Neural cell (in vitro differentiated cells): ENCODE results near the gene PDE8A. TPM values are rescaled to one million over a fixed set of nuclear protein-coding genes. Genes with fewer than 3 reads are reported as not detected.

ENCODE experiments used
- H2AFZ ChIP-seq: fragments of 200-600, 300-800 bp; sonication (generic), shearing (Covaris generic); 2 replicates; pipeline ENCODE4 v1.6.0; 2014; ENCODE audit warnings: low read depth, mild to moderate bottlenecking, antibody characterized with exemption, low read length, moderate library complexity
- H3F3A ChIP-seq: fragments of 200-600 bp; shearing (Covaris generic); 2 replicates; pipeline ENCODE4 v1.6.1; 2016; ENCODE audit warnings: mild to moderate bottlenecking, moderate library complexity, mixed read lengths, antibody characterized with exemption, low read length; ENCODE audit not compliant: insufficient read depth, poor library complexity, severe bottlenecking
- H3K27ac ChIP-seq: fragments of 200-600, 300-800 bp; sonication (generic), shearing (Covaris generic); 2 replicates; pipeline ENCODE4 v1.5.1; 2014; ENCODE audit warnings: mild to moderate bottlenecking, low read length, moderate library complexity
- H3K27me3 ChIP-seq: fragments of 300-800, 200-600 bp; sonication (generic), shearing (Covaris generic); 2 replicates; pipeline ENCODE4 v1.6.0; 2014; ENCODE audit warnings: mild to moderate bottlenecking, low read depth, low read length, moderate library complexity; ENCODE audit not compliant: insufficient read depth
- H3K36me3 ChIP-seq: fragments of 300-800, 200-600 bp; sonication (generic), shearing (Covaris generic); 2 replicates; pipeline ENCODE4 v1.5.1; 2014; ENCODE audit warnings: mild to moderate bottlenecking, antibody characterized with exemption, low read length, moderate library complexity; ENCODE audit not compliant: insufficient read depth
- H3K4me2 ChIP-seq: fragments of 300-800, 200-600 bp; sonication (generic), shearing (Covaris generic); 2 replicates; pipeline ENCODE4 v1.6.0; 2014; ENCODE audit warnings: mild to moderate bottlenecking, low read length
- H3K4me3 ChIP-seq: fragments of 300-800, 200-600 bp; sonication (generic), shearing (Covaris generic); 2 replicates; pipeline ENCODE4 v1.5.1; 2014; ENCODE audit warnings: mild to moderate bottlenecking, low read length, moderate library complexity
- H3K79me2 ChIP-seq: fragments of 200-600 bp; shearing (Covaris generic); replicated peaks from 2 replicates; pipeline ENCODE4 v1.6.0; 2014; ENCODE audit warnings: mild to moderate bottlenecking, low read length, moderate library complexity; ENCODE audit not compliant: insufficient read depth
- H3K9ac ChIP-seq: fragments of 300-800, 200-600 bp; sonication (generic), shearing (Covaris generic); 2 replicates; pipeline ENCODE4 v1.6.1; 2016; ENCODE audit warnings: mild to moderate bottlenecking, low read length, mixed read lengths
- H3K9me2 ChIP-seq: fragments of 200-600 bp; shearing (Covaris generic); 2 replicates; pipeline ENCODE4 v1.6.1; 2016; ENCODE audit warnings: mild to moderate bottlenecking, low read length, mixed read lengths; ENCODE audit not compliant: insufficient read depth
- H3K9me3 ChIP-seq: fragments of 200-600, 300-800 bp; sonication (generic), shearing (Covaris generic); 2 replicates; pipeline ENCODE4 v1.6.1; 2016; ENCODE audit warnings: mild to moderate bottlenecking, mixed run types, low read length, moderate library complexity, mixed read lengths
- H4K20me1 ChIP-seq: fragments of 200-600 bp; shearing (Covaris generic); 2 replicates; pipeline ENCODE4 v1.6.1; 2016; ENCODE audit warnings: mild to moderate bottlenecking, mixed run types; ENCODE audit not compliant: insufficient read depth
- EP300 ChIP-seq: fragments of 450-650 bp; conservative IDR thresholded peaks from 2 replicates; pipeline ENCODE4 v1.6.1; 2014; ENCODE audit warnings: antibody characterized with exemption, mild to moderate bottlenecking, moderate library complexity; ENCODE audit not compliant: poor library complexity, severe bottlenecking
- EZH2 ChIP-seq: fragments of 200-600, 300-800 bp; shearing (Covaris generic), sonication (generic); IDR thresholded peaks from 2 replicates; pipeline ENCODE4 v1.6.1; 2014; ENCODE audit warnings: antibody characterized with exemption, low read length, borderline replicate concordance, mild to moderate bottlenecking; ENCODE audit not compliant: insufficient read depth, poor library complexity, severe bottlenecking
- MXI1 ChIP-seq: fragments of 450-650 bp; conservative IDR thresholded peaks from 2 replicates; pipeline ENCODE4 v1.6.1; 2014; ENCODE audit warnings: antibody characterized with exemption, mild to moderate bottlenecking; ENCODE audit not compliant: poor library complexity, severe bottlenecking
- POLR2AphosphoS5 ChIP-seq: IDR thresholded peaks from 2 replicates; pipeline ENCODE4 v1.6.1; 2012
- RAD21 ChIP-seq: fragments of 450-650 bp; conservative IDR thresholded peaks from 2 replicates; pipeline ENCODE4 v1.6.1; 2014; ENCODE audit warnings: antibody characterized with exemption, mild to moderate bottlenecking, moderate library complexity
- REST ChIP-seq: IDR thresholded peaks from 2 replicates; pipeline ENCODE4 v1.6.1; 2012; ENCODE audit warnings: borderline replicate concordance
- SMC3 ChIP-seq: fragments of 450-650 bp; conservative IDR thresholded peaks from 2 replicates; pipeline ENCODE4 v1.6.1; 2014; ENCODE audit warnings: antibody characterized with exemption, mild to moderate bottlenecking, moderate library complexity; ENCODE audit not compliant: poor library complexity
- TAF1 ChIP-seq: IDR thresholded peaks from 2 replicates; pipeline ENCODE4 v1.6.1; 2012; ENCODE audit warnings: low read depth
- polyA plus RNA-seq: library from polyadenylated mRNA; depleted of rRNA; stranded (reverse); fragments of >200 nt; gene quantifications from 2 replicates; pipeline ENCODE4 v1.2.3, GENCODE V29; 2014
- TF ChIP-seq, protein P1 (sequence below): fragments of 450-650 bp; IDR thresholded peaks from 2 replicates; pipeline ENCODE4 v1.5.1; 2014; ENCODE audit warnings: antibody characterized with exemption, mild to moderate bottlenecking, moderate library complexity; ENCODE audit not compliant: poor library complexity, severe bottlenecking

Gene PDE8A
- polyA plus RNA-seq, 1 donor from 2014 or later, result 13.2 TPM

GRCh38 chr15:85007741-85008397, 26.2 kb downstream of the PDE8A start:
- Histone ChIP-seq H3K4me3 (no peak overlapping the region), H3K27ac (no peak overlapping the region), H3K9me2 (no peaks in the 10 kb centered on the region), H3K9ac (no peak overlapping the region), H3K36me3 (no peaks in the 10 kb centered on the region), H3K4me2 (no peak overlapping the region), H4K20me1 (no peaks in the 10 kb centered on the region), H3K27me3 (no peaks in the 10 kb centered on the region), H3K79me2 (no peaks in the 10 kb centered on the region), H3F3A (no peaks in the 10 kb centered on the region), H3K9me3 (no peaks in the 10 kb centered on the region), H2AFZ (no peak overlapping the region)
- TF ChIP-seq EP300, result no peak
- TF ChIP-seq RAD21, result no peak
- TF ChIP-seq EZH2, result no peak
- TF ChIP-seq MXI1, result no peak
- no peak for TF ChIP-seq REST
- TF ChIP-seq, protein P1, sequence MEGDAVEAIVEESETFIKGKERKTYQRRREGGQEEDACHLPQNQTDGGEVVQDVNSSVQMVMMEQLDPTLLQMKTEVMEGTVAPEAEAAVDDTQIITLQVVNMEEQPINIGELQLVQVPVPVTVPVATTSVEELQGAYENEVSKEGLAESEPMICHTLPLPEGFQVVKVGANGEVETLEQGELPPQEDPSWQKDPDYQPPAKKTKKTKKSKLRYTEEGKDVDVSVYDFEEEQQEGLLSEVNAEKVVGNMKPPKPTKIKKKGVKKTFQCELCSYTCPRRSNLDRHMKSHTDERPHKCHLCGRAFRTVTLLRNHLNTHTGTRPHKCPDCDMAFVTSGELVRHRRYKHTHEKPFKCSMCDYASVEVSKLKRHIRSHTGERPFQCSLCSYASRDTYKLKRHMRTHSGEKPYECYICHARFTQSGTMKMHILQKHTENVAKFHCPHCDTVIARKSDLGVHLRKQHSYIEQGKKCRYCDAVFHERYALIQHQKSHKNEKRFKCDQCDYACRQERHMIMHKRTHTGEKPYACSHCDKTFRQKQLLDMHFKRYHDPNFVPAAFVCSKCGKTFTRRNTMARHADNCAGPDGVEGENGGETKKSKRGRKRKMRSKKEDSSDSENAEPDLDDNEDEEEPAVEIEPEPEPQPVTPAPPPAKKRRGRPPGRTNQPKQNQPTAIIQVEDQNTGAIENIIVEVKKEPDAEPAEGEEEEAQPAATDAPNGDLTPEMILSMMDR, result no peak
- no peak for TF ChIP-seq TAF1
- TF ChIP-seq POLR2AphosphoS5, result no peak
- TF ChIP-seq SMC3, result no peak

- no peaks in the 10 kb centered on the region for H3K79me2 ChIP-seq
- H3K9ac ChIP-seq, result no peak overlapping the region
- no peaks in the 10 kb centered on the region for H4K20me1 ChIP-seq
- no peaks in the 10 kb centered on the region for H3F3A ChIP-seq
- no peak for TF ChIP-seq EZH2
- no peak for TF ChIP-seq SMC3
- no peak for TF ChIP-seq TAF1
- no peak for TF ChIP-seq POLR2AphosphoS5
- no peaks in the 10 kb centered on the region for H3K27me3 ChIP-seq
- H3K9me3 ChIP-seq, result no peaks in the 10 kb centered on the region
- H3K9me2 ChIP-seq, result no peaks in the 10 kb centered on the region
- H2AFZ ChIP-seq, result no peak overlapping the region
- no peak overlapping the region for H3K4me3 ChIP-seq
- no peaks in the 10 kb centered on the region for H3K36me3 ChIP-seq
- no peak overlapping the region for H3K27ac ChIP-seq
- no peak overlapping the region for H3K4me2 ChIP-seq
Measured at GRCh38 chr15:85008474-85009260, 27.0 kb downstream of the PDE8A start.
